ENCODE results near the gene ENTPD3.

Gene ENTPD3, protein sequence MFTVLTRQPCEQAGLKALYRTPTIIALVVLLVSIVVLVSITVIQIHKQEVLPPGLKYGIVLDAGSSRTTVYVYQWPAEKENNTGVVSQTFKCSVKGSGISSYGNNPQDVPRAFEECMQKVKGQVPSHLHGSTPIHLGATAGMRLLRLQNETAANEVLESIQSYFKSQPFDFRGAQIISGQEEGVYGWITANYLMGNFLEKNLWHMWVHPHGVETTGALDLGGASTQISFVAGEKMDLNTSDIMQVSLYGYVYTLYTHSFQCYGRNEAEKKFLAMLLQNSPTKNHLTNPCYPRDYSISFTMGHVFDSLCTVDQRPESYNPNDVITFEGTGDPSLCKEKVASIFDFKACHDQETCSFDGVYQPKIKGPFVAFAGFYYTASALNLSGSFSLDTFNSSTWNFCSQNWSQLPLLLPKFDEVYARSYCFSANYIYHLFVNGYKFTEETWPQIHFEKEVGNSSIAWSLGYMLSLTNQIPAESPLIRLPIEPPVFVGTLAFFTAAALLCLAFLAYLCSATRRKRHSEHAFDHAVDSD

DNA sequence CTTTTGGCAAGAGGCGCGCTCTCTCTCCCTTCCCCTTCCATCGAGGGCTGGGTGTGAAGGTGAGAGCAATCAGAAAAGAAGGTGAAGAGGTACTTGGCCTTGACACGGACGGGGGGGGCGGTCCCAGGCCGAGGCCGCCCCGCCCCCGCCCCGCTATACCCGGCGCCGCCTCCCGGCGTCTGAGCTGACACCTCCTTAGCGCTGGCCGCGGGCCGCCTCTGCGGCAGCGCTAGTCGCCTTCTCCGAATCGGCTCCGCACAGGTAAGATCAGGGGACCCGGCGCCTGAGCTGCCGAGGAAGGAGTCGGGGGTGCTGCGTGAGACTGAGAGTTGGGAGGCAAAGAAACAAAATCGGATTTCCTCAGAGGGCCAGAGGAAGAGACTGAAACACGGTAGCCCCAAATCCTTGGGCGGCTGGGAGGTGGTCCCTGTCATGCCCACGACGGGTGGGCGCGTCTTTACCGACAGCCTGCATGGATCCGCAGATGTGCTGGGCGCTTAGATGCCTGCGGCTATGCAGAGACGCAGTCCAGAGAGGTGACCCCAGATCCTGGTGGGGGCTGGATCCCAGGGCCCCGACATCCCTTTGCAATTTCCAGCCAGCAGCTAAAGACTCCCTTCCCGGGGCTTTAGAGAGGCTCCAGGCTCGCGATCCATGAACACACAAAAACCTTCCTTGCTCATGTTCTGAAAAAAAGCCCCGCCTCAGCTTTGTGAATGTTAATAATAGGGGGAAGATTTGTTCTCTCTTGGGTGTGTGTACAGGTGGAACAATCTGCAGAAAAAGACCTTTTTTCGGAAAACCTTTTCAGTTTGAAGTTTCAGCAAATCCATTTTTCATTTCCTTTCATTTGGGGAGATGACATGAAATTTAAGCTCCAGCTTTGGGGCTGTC is at the start of gene ENTPD3:
TSS of gene ENTPD3 (plus strand) at position 184 of the 894 bp plus-strand sequence. CDS start 874 bp downstream, outside the sequence.
- peak in 4 of 6 experiments; percentile 6 to 35 (median 10) for DNase-seq

DNA sequence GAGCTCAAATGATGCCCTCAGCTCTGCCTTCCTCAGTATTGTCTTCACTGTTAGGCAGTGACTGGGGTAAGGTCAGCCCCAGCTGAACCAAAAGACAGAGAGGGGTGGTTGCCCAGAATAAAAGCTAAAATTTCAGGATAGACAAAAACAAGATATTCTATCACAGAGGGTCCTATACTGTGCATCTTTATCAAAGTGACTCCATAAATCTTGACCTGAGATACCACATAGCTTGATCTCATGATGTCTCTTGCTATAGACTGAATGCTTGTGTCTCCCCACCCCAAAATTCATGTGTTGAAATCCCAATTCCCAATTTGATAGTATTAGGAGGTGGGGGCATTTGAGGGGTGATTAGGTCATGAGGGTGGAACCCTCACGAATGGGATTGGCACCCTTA is 47.1 kb upstream of the ENTPD3 start:
- no peak for DNase-seq

DNA sequence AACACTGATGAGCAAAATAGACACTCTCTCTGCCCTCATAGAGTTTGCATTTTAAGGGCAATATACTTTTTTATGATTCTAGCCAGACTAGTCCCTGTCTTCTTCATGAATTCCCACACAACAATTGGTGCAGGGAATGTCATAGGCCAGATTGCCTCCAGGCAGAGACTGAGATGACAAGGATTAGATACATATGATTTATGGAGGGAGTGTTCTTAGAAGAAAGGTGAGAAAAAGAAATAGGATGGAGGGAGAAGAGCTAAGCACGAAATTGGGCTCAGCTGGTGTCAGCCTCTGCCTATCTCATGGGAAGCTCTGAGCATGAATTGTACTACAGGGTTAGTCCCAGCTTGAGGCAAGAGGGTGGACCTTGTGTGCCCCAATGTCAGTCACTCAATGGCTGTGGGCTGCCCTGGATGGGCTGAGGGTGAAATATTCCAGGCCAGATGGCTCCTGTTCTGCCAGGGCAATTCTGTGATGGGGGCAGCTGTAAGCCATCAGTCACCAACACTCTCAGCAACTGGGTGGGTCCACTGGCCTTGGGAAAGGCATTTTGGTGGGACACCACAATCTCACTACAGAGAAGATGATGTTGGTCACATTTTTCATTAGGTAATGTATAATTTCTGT is 46.3 kb upstream of the ENTPD3 start:
- no peak for DNase-seq

DNA sequence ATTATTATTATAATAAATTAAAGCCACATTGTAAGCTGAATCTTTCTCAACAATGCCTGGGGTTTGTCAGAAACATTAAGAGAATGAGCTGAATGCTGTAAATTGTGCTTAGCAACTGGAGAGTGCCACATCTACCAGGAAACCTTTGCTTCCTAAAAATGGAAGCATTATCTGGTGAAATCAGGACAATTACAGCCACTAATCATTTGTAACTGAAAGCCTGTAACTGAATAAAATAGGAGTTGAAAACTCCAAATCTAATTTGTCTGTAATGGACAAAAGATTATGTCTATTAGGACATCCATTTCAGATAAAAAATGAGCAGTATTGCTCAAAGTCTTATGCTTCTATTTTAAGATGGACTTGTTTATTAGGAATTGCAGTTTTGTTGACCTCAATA is 45.3 kb upstream of the ENTPD3 start:
- no peak for DNase-seq

DNA sequence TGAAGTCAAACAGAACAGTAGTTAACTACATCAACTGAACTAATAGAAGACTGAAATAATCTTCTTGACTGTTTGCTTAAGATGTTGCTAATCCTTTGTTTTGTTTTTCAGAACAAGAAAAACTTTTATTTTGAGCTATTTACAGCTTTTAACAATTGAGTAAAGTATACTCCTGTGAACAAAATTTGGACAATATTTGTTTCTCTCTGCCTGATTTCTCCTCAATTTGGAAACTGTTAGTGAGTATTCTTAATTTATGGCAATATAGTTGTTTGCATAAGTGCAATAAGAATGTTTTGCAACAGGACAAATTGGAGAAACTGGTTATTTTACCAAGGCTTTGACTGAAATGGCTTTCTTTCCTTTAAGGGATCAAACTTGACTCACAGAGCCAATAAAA is 36.5 kb upstream of the ENTPD3 start:
- DNase-seq, result no peak

DNA sequence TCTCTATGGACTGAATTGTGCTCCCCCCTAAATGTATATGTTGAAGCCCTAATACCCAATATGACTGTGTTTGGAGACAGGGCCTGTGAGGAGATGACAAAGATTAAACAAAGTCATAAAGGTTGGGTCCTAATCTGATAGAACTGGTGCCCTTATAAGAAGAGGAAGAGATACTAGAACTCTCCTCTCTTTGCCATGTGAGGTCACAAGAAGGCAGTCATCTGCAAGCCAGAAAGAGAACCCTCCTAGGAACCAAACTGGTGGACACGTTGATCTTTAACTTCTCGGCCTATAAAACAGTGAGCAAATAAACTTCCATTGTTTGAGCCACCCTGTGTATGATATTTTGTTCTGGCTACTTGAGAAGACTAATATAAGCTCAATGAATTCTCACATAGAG is 31.6 kb upstream of the ENTPD3 start:
- DNase-seq, result no peak

DNA sequence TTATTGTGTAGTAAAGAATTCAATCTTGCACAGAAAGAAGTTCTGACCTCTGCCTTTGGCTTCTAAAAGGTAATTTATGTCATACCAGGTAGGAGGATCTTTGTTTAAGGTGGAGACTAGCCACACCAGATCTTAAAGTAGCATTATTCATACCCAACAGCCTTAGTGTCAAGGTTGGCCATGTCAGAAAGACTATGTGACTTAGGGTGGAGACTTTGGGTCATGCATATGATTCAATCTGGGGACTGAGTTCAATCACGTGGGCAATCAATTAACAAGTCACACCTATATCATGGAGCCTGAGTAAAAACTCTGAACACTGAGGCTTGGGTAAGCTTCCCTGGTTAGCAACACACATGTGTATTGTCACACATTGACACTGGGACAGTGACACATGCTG is 28.5 kb upstream of the ENTPD3 start:
- DNase-seq, result no peak

DNA sequence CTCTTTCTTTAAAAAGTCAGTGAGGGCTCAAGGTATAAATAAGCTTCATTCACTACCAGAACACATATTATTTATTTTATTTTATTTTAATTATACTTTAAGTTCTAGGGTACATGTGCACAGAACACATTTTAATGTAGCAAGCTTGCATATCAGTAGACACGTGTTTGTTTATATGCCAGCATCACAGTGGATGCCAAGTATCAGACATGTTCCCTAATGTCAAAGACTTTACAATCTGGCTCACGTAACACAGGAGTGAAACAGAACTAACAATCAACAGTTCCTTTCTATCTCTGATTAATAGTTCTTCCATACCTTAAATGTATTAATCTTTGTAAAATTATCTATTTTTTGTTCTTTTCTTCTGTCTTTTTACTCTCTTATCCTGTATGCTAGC is 23.3 kb upstream of the ENTPD3 start:
- DNase-seq, result no peak

DNA sequence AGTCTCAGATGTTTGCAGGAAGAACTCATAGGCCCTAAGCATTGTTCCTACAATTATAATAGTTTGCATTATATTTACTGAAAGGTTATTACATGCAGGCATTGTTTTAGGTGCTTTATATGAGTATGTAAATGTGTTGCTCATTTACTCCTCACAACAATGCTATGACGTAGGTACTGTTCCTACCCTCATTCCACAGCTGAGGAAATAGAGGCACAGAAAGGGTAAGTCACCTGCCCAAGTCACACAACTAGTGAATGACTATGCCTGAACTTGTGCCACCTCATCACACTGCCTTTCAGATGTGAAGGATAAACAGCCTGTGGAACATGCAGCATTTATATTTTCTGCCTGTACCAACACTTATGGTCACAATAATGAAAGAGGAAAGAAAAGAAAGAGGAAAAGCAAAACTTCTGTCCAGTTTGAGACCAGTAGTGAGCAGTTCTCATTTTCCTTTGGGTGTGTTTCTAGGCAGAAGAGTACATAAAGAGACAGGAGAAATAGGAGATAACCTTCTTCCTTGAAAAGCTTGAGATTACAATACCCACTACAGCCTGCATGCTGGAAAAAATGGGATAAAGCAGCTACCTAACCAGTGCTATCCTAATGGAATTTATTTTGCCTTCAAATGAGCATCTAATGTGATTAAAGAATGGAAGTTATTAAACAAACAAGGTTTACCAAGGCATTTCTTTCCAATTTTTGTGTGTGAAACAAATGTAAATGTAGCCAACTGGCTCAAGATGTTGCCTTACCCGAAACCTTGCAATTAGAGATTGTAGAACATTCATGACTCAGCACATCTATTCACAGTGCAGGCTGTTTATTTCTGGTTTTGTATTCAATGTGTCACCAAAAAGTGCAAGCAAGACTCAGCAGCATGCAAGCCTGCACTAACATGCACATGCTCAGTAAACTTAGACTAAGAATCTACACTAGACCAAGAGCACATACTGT is 20.5 kb upstream of the ENTPD3 start:
- no peak for DNase-seq

DNA sequence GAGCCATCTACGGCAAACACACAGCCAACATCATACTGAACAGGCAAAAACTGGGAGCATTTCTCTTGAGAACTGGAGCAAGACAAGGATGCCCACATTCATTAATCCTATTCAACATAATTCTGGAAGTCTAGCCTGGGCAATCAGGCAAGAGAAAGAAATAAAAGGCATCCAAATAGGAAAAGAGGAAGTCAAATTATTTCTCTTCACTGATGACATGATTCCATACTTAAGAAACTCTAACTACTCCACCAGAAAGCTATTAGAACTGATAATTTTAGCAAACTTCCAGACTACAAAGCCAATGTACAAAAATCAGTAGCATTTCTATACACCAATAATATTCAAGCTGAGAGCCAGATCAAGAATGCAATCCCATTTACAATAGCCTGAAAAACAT is 17.3 kb upstream of the ENTPD3 start:
- no peak for DNase-seq

DNA sequence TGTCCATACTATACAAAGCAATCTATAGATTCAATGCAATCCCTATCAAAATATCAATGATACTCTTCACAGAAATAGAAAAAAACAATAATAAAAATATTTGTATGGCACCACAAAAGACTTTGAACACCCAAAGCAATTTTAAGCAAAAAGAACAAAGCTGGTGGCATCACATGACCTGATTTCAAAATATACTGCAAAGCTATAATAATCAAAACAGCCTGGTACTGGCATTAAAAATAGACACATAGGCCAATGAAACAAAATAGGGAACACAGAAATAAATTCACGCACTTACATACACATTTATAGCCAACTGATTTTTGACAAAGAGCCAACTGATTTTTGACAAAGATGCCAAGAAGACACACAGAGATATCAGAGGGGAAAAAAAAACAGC is 9.2 kb upstream of the ENTPD3 start:
- DNase-seq, result no peak

DNA sequence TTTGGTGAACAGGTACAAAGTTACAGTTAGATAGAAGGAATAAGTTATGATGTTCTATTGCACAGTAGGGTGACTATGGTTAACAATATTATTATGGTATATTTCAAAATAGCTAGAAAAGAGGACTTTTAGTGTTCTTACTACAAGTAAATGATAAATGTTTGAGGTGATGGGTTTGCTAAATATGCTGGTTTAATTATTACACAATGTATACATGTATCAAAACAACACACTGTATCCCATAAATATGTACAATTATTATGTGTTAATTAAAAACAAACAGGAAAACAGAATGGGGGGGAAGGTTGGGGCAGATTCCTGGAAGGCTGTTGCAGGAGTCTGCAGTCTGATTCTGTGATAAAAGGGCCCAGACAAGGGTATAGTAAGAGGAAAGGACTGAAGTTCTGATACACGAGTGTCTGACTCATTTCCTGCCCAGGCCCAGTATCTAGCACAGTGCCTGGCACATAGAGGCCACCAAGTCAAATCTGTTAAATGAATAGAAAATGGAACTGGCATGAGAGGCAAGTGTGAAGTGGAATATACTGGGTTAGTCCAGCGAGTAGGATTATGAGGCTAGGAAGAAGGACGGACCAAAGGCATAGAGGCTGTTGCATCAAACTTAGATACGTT is 7.2 kb upstream of the ENTPD3 start:
- DNase-seq, result no peak

DNA sequence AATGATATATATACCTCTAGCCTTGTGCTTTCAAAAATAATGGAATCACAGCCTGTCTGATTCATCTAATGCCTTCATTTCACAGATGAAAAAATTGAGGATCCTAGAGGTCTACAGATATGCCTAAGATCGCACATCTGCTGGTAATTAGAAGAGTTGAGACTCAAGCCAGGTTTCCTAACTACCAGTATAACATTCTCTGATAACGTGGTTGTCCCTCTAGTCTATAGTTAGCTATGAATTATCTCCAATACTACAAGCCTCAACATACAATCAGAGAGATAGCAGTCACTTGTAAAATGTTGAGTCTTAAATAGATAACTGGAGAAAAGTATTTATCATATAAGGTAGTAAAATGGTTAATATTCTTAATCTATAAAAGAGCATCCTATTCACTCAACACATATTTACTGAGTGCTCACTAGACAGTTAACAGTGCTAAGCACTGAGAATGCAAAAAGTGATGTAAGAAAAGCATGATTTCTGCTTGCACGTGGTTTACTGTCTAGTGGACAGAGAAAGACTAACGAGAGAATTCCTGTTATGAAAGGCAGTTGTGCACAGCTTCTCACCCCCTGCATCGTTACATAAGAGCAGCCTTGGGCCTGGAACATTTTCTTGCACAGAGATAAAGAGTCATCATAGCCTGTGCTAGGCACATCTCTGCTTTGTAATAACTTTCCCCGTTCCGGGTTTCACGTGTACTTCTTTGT is 4.9 kb upstream of the ENTPD3 start:
- no peak for DNase-seq

DNA sequence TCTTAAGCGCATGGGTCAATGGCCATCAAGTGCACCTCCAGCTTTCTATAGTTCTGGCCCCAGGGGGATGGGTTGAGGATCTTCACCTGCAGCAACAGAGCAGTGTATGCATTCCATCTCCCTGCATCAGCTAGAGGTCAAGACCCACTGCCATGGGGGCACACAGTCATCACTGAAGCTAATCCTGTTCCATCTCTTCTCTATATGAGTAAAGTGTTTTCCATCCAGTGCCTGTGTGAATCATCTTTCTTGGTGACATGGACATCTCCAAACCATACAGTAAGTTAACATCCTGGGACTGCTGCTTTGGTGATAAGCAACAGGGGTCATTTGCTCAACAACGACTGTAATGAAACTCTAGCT is 4.4 kb upstream of the ENTPD3 start:
- DNase-seq, result no peak

DNA sequence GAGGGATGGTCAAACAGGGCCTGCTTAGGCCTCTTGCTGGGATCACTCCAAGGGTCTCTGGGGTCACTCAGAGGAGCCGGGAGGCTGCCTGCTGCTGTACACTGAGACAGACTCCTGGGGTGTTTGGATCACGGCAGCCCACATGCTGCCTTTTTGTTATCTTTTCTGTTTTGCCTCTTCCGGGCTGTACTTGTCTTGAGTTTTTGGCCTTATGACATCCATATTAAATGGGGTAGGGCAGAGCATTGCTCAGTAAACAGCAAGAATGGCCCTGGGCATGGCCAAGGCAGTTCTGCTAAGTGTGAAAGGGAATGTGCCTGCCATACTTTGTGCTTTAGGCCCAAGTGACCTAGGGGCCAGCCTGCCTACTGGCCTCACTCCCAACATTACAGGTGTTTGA is 771 bp upstream of the ENTPD3 start:
- no peak for DNase-seq

DNA sequence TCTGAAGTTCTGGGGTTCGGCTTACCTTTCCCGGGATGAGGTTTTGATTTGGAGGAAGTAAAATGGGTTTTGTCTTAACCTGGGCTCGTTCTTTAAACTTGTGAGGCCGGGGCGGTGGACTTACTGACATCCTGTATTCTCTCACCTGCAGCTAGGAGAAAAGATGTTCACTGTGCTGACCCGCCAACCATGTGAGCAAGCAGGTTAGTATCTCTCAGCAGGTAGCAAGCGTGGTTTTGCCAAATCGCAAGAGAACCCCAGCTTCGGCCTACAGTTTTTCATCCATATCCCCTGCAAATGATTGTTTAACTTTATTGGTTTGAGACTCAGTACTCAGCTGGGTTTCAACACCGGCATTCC is 891 bp downstream of the ENTPD3 start:
- DNase-seq, result no peak

DNA sequence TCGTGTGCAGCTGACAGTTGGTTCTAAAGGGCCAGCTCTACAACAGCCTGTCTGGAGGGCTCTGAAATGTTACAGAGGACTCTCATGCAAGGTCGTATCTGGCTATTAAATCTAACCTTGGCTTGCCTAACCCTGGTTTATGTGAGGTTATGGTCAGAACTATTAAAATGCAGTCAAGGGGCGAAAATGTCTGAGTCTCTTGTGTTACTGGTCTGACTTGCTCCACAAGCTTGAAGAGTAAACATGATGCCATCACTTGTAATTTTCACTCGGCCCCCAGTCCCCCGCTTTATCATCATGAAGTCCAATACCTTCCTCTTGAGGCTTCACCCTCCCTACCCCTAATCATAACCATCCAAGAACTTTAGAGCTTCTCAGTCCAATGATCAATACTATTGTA is 9.4 kb downstream of the ENTPD3 start:
- DNase-seq, result no peak

DNA sequence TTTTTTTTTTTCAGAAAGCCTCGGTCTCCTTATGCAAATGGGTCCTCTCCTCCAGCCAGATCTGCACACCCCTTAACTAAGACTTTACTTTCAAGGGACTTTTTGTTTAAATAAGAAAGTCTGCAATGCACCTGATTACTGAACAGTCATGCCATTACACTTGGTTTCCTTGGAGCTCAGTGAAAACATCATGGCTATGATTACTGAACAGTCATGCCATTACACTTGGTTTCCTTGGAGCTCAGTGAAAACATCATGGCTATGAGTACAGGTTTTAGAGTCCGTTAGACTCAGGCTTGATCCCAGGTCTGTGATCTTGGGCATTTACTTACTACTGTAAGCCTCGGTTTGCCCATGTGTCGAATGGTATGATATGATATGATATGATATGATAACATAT is 10.1 kb downstream of the ENTPD3 start:
- no peak for DNase-seq

DNA sequence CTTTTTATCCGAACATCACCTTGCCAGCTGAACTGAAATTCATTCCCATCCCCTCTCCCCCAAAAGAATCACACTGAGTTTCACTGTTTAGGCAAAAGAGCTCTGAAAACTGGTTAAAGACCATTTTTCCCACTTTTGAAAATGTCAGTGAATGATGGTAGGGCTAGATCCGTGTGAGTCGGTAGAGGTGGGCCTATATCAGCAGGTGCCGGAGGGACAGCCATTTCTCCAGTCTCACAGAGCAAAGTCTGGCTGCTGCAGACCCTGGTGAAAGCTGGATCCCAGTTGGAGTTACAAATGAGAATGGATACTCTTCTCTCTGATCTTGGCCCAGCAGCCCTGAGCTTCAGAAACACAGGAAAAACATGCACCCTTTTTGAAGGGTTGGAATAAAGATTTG is 10.9 kb downstream of the ENTPD3 start:
- no peak for DNase-seq

DNA sequence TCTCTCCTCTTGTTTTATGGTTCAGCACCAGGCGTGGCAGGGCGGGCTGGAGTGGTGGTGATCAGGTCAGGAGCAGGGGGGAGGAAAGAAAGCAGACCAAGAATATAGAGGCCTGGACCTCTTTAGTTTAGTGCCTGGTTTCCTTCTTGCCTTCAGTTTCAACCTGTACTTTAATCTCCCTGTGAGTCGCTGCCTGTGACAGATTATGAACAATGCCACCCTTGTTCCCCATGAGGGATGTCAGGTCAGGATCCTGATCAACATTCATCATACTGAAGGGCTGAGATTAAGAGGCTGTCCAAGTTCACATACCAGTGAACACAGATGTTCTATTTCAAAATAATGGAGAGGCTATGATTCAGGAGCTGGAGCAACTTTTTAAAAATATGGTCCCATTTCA is 11.4 kb downstream of the ENTPD3 start:
- DNase-seq, result no peak

DNA sequence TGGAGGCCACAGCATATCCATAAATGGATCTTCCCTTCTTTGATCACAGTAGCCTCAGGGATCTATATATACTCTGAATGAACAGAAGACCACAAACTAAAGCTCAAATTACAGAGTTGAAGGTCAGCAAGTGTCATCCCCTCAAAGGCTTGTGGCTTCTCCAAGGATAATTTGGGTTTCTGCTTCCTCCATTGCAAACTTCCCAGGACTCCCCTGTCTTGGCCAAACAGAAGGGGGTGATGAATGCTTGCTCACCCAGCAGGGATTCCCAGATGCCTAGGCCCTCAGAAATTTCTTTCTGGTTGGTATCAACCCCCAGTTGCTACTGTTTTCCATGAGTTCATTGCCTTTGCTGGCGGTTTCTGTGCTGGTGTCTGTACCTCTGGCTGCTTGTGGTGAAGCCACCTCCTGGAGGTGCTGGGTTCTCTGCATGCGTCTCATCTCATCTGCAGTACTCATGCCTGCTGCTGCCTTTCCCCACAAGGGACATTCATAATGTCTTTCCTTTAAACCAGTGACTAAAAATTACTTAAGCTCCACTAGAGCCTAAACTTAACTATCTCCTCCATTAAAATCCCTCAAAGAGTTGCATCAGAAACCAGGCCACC is 17.7 kb downstream of the ENTPD3 start:
- DNase-seq, result no peak
